ENCODE measurements around the gene NBEA.

NBEA gene

DNA sequence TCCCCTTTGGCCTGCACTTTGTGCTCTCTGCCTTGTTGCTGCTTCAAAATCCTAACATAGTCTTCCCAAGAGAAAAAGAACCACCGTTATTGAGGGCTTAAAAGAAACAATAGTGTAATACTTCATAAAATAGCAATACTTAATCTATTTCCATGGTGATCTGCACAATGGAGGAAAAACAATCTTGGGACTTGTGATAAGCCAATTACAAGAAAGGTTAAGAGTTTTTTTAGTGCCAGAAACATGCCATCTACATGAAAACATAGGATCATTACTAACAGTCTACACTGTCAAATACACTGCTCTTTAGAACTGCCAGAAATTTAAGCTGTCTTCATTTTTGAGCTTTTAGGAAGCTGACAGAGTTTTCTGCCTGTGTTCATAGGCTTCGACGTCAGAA, 588.5 kb downstream of the NBEA start:
- Histone ChIP-seq H3K4me3 (ENCODE audit: extremely low read depth, insufficient read depth, low read length, poor library complexity, severe bottlenecking) (no peak overlapping the region), H3K36me3 (ENCODE audit: control insufficient read depth, insufficient read depth, low read length) (no peaks in the 10 kb centered on the region), H3K27ac (ENCODE audit: low read depth, low read length, severe bottlenecking) (no peak overlapping the region), H3K4me1 (ENCODE audit: control insufficient read depth, insufficient read depth, low read length, poor library complexity, severe bottlenecking) (no peaks in the 10 kb centered on the region), H3K9me3 (ENCODE audit: control insufficient read depth, low read length) (no peaks in the 10 kb centered on the region)
- WGBS, 2 experiments (ENCODE audit: insufficient coverage in 2 of 2) = 90% methylated on average over 2 of the region's 3 CpGs; no CpG with 5 or more reads in 1 of the 2 experiments

DNA sequence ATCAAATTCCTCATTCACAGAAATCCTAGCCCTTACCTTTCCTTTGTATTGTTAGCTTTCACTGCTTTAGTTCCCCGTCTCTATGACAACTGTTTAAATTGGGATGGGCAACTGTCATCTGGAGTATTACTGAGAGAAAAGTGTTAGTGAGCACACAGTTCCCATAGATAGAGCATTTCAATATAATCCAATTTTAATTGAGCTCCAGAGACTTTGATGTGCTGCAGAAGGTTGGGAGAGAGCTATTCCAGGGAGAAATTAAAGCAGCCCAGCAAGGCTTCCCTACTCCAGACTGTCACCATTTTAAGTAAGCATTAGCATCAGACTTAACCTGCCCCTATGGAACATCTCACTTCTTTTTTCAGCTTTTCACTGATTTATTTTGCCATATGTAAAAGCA, 589.5 kb downstream of the NBEA start:
- H3K4me1 ChIP-seq (ENCODE audit: control insufficient read depth, insufficient read depth, low read length, poor library complexity, severe bottlenecking) = no peaks in the 10 kb centered on the region
- WGBS, 2 experiments (ENCODE audit: insufficient coverage in 2 of 2) = no CpG with 5 or more reads among the region's 1 CpG
- H3K9me3 ChIP-seq (ENCODE audit: control insufficient read depth, low read length) = no peaks in the 10 kb centered on the region
- H3K27ac ChIP-seq (ENCODE audit: low read depth, low read length, severe bottlenecking) = no peak overlapping the region
- H3K4me3 ChIP-seq (ENCODE audit: extremely low read depth, insufficient read depth, low read length, poor library complexity, severe bottlenecking) = no peak overlapping the region
- no peaks in the 10 kb centered on the region for H3K36me3 ChIP-seq (ENCODE audit: control insufficient read depth, insufficient read depth, low read length)

DNA sequence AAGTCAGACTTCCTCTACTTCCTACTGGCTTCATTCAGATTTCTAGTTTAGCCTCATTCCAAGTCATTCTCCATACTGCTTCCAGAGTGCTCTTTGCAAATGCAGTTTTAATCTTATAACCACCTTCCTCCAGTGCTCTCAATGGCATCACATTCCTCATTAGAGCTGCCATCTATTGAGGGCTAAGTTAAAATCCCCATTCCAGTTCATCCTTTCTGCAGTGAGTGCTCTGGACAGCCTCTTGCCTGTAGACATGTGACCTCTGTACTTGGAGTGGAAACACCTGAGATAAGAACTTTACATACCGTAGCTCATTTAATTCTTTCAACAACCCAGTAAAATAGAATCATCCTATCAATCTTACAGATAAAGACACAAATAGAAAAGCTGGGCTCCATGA, 592.3 kb downstream of the NBEA start:
- H3K36me3 ChIP-seq (ENCODE audit: control insufficient read depth, insufficient read depth, low read length) = no peaks in the 10 kb centered on the region
- no peaks in the 10 kb centered on the region for H3K4me1 ChIP-seq (ENCODE audit: control insufficient read depth, insufficient read depth, low read length, poor library complexity, severe bottlenecking)
- 83 to 100% methylated on average over 1 of the region's 1 CpG for WGBS, 2 experiments (ENCODE audit: insufficient coverage in 2 of 2)
- no peak overlapping the region for H3K4me3 ChIP-seq (ENCODE audit: extremely low read depth, insufficient read depth, low read length, poor library complexity, severe bottlenecking)
- no peak overlapping the region for H3K27ac ChIP-seq (ENCODE audit: low read depth, low read length, severe bottlenecking)
- no peaks in the 10 kb centered on the region for H3K9me3 ChIP-seq (ENCODE audit: control insufficient read depth, low read length)

GRCh38 chr13:35548790-35549189, 606.7 kb downstream of the NBEA start:
- H3K4me1 ChIP-seq (ENCODE audit: control insufficient read depth, insufficient read depth, low read length, poor library complexity, severe bottlenecking) = no peaks in the 10 kb centered on the region
- no peak overlapping the region for H3K4me3 ChIP-seq (ENCODE audit: extremely low read depth, insufficient read depth, low read length, poor library complexity, severe bottlenecking)
- H3K27ac ChIP-seq (ENCODE audit: low read depth, low read length, severe bottlenecking) = no peak overlapping the region
- WGBS, 2 experiments (ENCODE audit: insufficient coverage in 2 of 2) = no CpG with 5 or more reads among the region's 1 CpG
- no peaks in the 10 kb centered on the region for H3K36me3 ChIP-seq (ENCODE audit: control insufficient read depth, insufficient read depth, low read length)
- no peaks in the 10 kb centered on the region for H3K9me3 ChIP-seq (ENCODE audit: control insufficient read depth, low read length)

DNA sequence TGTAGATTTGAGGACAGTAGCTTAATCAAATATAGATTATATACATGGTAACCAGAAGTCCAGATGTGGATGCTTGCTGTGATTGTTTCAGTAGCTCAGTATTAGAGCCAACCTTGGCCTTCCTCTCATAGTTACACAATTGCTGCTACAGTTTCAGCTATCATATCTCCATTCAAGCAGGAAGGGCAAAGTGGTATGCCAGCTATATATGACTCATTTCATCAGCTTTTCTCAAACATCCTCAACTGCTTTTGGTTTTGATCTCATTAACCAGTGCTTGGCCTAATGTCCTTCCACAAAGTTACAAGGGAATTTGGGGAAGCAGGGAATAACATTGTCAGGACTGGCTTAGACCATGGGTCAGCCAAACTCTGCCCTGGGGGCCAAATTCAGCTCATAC, 607.4 kb downstream of the NBEA start:
- Histone ChIP-seq H3K36me3 (ENCODE audit: control insufficient read depth, insufficient read depth, low read length) (no peaks in the 10 kb centered on the region), H3K4me3 (ENCODE audit: extremely low read depth, insufficient read depth, low read length, poor library complexity, severe bottlenecking) (no peak overlapping the region), H3K27ac (ENCODE audit: low read depth, low read length, severe bottlenecking) (no peak overlapping the region), H3K9me3 (ENCODE audit: control insufficient read depth, low read length) (no peaks in the 10 kb centered on the region), H3K4me1 (ENCODE audit: control insufficient read depth, insufficient read depth, low read length, poor library complexity, severe bottlenecking) (no peaks in the 10 kb centered on the region)

- Histone ChIP-seq H3K27ac (ENCODE audit: low read depth, low read length, severe bottlenecking) (no peak overlapping the region), H3K36me3 (ENCODE audit: control insufficient read depth, insufficient read depth, low read length) (no peaks in the 10 kb centered on the region), H3K9me3 (ENCODE audit: control insufficient read depth, low read length) (no peaks in the 10 kb centered on the region), H3K4me1 (ENCODE audit: control insufficient read depth, insufficient read depth, low read length, poor library complexity, severe bottlenecking) (no peaks in the 10 kb centered on the region), H3K4me3 (ENCODE audit: extremely low read depth, insufficient read depth, low read length, poor library complexity, severe bottlenecking) (no peak overlapping the region)
- whole genome bisulfite sequencing, 2 experiments (ENCODE audit: insufficient coverage in 2 of 2) = no CpG with 5 or more reads among the region's 3 CpGs
Measured at GRCh38 chr13:35552172-35552844, 610.2 kb downstream of the NBEA start.

DNA sequence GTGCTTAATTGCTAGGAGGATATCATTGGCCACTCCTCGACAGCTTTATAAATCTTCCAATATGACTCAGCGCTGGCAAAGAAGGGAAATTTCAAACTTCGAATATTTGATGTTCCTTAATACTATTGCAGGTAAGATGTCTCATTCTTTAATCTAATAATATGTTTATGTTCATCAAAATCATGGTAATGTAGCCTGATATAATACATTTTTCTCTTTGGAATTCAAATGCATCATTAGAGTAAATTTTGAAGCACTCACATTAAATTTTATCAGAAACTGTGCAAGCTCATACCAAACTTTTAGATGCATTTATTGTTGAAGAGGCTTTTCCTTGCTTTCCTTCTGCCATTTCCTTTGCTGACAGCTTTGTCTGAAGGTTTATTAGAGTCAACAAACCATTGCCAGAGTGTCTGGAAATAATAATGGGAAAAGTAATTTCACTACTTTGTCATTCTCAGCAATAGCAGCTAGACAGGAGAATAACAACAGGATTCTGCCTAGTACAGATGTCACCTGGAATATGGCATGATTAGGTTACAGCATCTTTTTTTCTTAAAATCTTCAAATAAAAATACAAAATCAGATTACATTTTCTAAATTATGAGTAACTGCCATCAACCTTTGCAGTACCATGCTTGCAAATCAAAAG, 613.0 kb downstream of the NBEA start:
- H3K27ac ChIP-seq (ENCODE audit: low read depth, low read length, severe bottlenecking) = no peak overlapping the region
- 89% methylated on average over 2 of the region's 3 CpGs; no CpG with 5 or more reads in 1 of the 2 experiments for WGBS, 2 experiments (ENCODE audit: insufficient coverage in 2 of 2)
- no peak overlapping the region for H3K4me3 ChIP-seq (ENCODE audit: extremely low read depth, insufficient read depth, low read length, poor library complexity, severe bottlenecking)
- no peaks in the 10 kb centered on the region for H3K4me1 ChIP-seq (ENCODE audit: control insufficient read depth, insufficient read depth, low read length, poor library complexity, severe bottlenecking)
- H3K36me3 ChIP-seq (ENCODE audit: control insufficient read depth, insufficient read depth, low read length) = no peaks in the 10 kb centered on the region
- no peaks in the 10 kb centered on the region for H3K9me3 ChIP-seq (ENCODE audit: control insufficient read depth, low read length)

GRCh38 chr13:35557475-35557874, 615.4 kb downstream of the NBEA start:
- H3K27ac ChIP-seq (ENCODE audit: low read depth, low read length, severe bottlenecking) = no peak overlapping the region
- H3K4me3 ChIP-seq (ENCODE audit: extremely low read depth, insufficient read depth, low read length, poor library complexity, severe bottlenecking) = no peak overlapping the region
- H3K4me1 ChIP-seq (ENCODE audit: control insufficient read depth, insufficient read depth, low read length, poor library complexity, severe bottlenecking) = no peaks in the 10 kb centered on the region
- WGBS, 2 experiments (ENCODE audit: insufficient coverage in 2 of 2) = 88 to 100% methylated on average over 1 to 2 of the region's 3 CpGs
- H3K9me3 ChIP-seq (ENCODE audit: control insufficient read depth, low read length) = no peaks in the 10 kb centered on the region
- H3K36me3 ChIP-seq (ENCODE audit: control insufficient read depth, insufficient read depth, low read length) = no peaks in the 10 kb centered on the region

GRCh38 chr13:35561540-35561939, 619.5 kb downstream of the NBEA start:
- Histone ChIP-seq H3K27ac (ENCODE audit: low read depth, low read length, severe bottlenecking) (no peak overlapping the region), H3K4me3 (ENCODE audit: extremely low read depth, insufficient read depth, low read length, poor library complexity, severe bottlenecking) (no peak overlapping the region), H3K4me1 (ENCODE audit: control insufficient read depth, insufficient read depth, low read length, poor library complexity, severe bottlenecking) (no peaks in the 10 kb centered on the region), H3K36me3 (ENCODE audit: control insufficient read depth, insufficient read depth, low read length) (no peaks in the 10 kb centered on the region), H3K9me3 (ENCODE audit: control insufficient read depth, low read length) (no peaks in the 10 kb centered on the region)
- no CpG with 5 or more reads among the region's 2 CpGs for WGBS, 2 experiments (ENCODE audit: insufficient coverage in 2 of 2)

GRCh38 chr13:35565273-35565672, 623.2 kb downstream of the NBEA start:
- no CpG with 5 or more reads among the region's 1 CpG for WGBS, 2 experiments (ENCODE audit: insufficient coverage in 2 of 2)
- no peaks in the 10 kb centered on the region for H3K36me3 ChIP-seq (ENCODE audit: control insufficient read depth, insufficient read depth, low read length)

GRCh38 chr13:35566340-35566739, 624.3 kb downstream of the NBEA start:
- 80 to 86% methylated on average over 1 of the region's 2 CpGs for WGBS, 2 experiments (ENCODE audit: insufficient coverage in 2 of 2)
- H3K4me3 ChIP-seq (ENCODE audit: extremely low read depth, insufficient read depth, low read length, poor library complexity, severe bottlenecking) = no peak overlapping the region
- H3K27ac ChIP-seq (ENCODE audit: low read depth, low read length, severe bottlenecking) = no peak overlapping the region
- H3K9me3 ChIP-seq (ENCODE audit: control insufficient read depth, low read length) = no peaks in the 10 kb centered on the region
- H3K36me3 ChIP-seq (ENCODE audit: control insufficient read depth, insufficient read depth, low read length) = no peaks in the 10 kb centered on the region
- no peaks in the 10 kb centered on the region for H3K4me1 ChIP-seq (ENCODE audit: control insufficient read depth, insufficient read depth, low read length, poor library complexity, severe bottlenecking)

More at GRCh38 chr13:35565273-35565672, 623.2 kb downstream of the NBEA start:
- Histone ChIP-seq H3K27ac (ENCODE audit: low read depth, low read length, severe bottlenecking) (no peak overlapping the region), H3K4me1 (ENCODE audit: control insufficient read depth, insufficient read depth, low read length, poor library complexity, severe bottlenecking) (no peaks in the 10 kb centered on the region), H3K4me3 (ENCODE audit: extremely low read depth, insufficient read depth, low read length, poor library complexity, severe bottlenecking) (no peak overlapping the region), H3K9me3 (ENCODE audit: control insufficient read depth, low read length) (no peaks in the 10 kb centered on the region)
